GM18508 (cell line): ENCODE results near the gene MRPL28.
"Not testable (repeated sequence)": the region's sequence is repeated elsewhere in the genome, so short reads cannot be mapped to it uniquely, and the experiment has no call there.

Source experiments
- ATAC-seq: cut with Tn5 transposase; IDR thresholded peaks from one replicate; pipeline ENCODE4 v1.9.1; 2021; ENCODE audit warnings: moderate number of reproducible peaks; ENCODE audit not compliant: insufficient read depth, unreplicated experiment

Gene MRPL28

DNA sequence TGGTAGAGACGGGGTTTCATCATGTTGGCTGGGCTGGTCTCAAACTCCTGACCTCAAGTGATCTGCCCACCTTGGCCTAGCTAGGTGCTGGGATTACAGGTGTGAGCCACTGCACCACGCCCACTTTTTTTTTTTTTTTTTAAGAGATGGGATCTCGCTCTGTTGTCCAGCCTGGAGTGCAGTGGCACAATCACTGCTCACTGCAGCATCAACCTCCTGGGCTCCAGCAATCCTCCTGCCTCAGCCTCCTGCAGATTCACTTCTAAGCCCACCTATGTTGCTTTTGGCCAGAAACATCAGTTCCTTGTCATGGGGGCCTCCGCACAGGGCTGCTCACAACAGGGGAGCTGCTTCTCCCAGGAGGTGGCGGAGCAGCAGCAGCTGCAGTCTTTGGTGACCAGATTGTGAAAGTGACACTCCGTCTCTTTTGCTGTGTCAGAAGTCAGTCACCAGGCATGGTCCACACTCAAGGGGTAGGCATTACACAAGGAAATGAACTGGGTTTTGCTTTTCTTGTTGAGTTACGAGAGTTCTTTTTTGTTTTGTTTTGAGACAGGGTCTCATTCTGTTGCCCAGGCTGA, 22.2 kb upstream of the MRPL28 start:
- ATAC-seq, result no peak

DNA sequence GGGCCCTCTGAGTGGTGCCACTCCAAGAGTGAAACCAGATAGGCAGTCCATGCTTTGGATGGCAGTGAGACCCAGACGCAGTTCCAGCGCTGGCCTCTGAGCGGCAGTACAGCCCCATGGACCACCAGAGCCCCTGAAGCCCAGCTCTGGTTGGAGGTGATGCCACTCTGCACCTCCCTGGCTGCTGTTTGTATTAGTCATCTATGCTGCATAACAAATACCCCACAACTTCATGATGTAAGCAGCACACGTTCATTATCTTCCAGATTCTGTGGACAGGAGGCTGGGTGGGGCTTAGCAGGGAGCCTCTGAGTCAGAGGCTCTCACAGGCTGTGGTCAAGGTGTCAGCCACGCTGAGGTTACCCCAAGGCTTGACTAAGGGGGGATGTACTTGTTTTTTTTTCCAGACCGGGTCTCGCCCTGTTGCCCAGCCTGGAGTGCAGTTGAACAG, 21.6 kb upstream of the MRPL28 start:
- no peak for ATAC-seq

DNA sequence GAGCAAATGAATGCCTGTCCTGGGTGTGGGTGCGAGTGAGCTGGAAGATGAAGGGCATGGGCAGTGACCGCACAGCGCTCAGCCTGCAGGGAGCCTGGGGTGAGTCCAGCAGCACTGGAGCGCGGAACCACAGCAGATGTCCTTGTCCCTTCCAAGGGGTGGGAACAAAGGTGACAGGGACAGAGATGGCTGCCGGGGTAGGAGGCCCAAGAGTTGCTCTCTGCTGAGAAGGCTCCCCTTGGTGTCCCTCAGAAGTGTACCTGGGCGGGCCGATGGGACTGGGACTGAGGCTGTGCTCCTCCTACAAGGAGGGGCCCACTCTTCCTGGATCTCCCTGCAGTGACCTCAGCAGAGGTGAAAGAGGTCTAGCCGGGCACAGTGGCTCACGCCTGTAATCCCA, 19.0 kb upstream of the MRPL28 start:
- ATAC-seq, result no peak

DNA sequence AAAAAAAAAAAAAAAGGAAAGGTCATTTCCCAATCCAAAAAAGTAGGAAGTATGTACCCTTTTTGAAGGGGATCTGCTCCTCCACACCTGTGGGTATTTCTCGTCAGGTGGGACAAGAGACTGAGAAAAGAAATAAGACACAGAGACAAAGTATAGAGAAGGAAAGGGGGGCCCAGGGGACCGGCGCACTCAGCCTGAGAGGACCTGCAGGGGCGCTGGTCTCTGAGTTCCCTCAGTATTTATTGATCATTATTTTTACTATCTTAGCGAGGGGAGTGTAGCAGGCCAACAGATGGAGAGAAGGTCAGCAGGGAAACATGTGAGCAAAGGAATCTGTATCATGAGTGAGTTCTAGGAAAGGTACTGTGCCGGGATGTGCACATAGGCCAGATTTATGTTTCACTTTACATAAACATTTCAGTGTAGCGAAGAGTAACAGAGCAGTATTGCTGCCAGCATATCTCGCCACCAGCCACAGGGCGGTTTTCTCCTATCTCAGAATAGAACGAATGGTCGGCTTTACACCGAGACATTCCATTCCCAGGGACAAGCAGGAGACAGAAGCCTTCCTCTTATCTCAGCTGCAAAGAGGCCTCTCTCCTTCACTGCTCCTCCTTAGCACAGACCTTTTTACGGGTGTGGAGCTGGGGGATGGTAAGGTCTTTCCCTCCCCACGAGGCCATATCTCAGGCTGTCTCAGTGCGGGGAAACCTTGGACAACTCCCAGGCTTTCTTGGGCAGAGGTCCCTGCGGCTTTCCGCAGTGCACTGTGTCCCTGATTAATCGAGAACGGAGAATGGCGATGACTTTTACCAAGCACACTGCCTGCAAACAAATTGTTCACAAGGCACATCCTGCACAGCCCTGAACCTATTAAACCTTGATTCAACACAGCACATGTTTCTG, 17.7 kb upstream of the MRPL28 start:
- ATAC-seq, result not testable (repeated sequence)

- ATAC-seq, result no peak
Measured at GRCh38 chr16:386641-387156, 16.4 kb upstream of the MRPL28 start.

GRCh38 chr16:383326-384051, 13.2 kb upstream of the MRPL28 start:
- no peak for ATAC-seq

GRCh38 chr16:381789-382717, 11.7 kb upstream of the MRPL28 start, which contains the start of gene PGAP6:
TSS of gene PGAP6 (minus strand) at chr16:381978. CDS start at chr16:381821, 157 bp downstream.
- no peak for ATAC-seq

DNA sequence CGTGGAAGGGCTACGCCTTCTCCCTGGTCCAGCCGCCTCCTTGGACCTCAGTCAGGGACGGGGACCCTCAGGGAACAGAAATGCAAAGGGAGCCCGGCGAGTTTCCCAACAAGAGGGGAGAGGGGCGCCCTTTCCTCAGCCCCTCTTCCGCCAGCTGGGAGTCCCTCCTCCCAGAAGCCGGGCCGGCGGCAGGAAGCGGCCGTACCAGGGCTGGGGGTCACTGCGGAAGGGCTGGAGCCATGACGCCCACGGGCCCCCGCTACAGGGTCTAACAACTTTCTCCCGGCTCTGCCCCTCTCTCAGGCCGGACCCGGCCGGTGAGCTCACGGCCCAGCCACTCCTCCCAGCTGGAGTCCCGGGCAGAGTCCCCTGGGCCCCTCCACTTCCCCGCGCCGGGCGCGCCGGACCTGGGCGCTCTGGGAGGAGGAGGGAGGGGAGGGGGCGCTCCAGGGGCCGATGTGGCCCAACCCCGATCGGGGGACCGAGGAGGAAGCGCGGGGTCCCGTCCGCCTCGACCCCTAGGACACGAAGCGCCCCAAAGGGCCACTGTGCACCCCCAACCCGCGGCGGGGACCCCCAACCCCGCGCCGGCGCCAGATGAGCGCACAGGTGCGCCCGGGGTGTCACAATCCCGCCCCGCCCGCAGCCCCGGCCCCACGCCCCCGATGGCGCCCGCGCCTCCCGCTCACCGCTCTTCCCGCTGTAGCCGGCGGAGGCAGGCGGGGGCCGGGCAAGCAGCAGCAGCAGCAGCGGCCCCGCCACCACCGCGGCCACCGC, 10.9 kb upstream of the MRPL28 start:
- ATAC-seq, result no peak

DNA sequence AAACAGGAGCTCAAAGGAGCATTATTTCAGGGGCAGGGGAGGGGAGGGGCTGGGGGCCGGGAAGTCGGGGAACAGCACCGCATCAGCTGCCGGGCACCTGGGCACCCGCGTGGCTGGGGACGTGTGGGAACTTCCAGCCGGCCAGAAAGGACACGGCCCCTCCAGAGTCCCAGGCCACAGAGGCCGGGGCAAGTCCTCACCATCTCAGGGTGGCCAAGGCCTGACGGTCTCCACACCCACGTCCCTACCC, 10.3 kb upstream of the MRPL28 start:
- no peak for ATAC-seq

GRCh38 chr16:379961-380761, 9.8 kb upstream of the MRPL28 start:
- ATAC-seq, result no peak

DNA sequence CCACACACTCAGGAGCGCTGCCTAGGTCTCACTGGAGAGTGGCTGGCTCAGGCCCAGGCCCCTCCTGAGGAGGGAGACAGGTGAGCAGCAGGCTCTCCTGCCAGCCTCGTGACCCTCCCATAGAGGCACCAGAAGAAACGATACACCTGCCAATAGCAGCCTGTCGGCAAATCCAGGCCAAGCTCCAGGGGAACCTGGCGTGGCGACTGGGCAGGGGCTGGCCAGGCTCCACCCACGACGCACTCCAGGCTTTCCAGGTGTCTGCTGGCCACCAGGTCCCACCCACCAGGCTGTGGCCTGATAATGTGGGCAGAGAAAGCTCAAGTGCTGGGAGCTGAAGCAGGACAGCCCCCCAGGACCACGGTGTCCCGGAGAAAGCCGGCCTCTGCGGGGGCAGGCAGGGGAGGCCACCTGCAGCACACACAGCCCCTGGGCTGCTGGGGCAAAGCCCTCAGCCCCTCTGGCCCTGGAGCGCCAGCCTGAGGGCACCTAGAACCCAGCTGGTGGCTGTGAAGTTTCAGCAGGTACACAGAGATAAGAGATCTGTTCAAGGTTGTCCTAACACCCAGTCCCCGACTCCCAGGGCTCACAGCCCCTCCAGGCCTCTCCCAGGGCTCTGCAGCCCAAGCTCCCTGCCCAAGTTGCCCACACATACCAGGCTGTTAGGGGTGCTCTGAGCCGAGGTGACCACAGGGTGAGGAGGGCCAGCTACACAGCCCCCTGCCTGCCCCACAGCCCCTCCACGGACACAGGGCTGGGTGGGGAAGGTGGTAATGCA, 9.0 kb upstream of the MRPL28 start:
- ATAC-seq, result no peak

GRCh38 chr16:378821-379182, 8.5 kb upstream of the MRPL28 start:
- ATAC-seq, result no peak

- ATAC-seq, result not testable (repeated sequence)
Measured at GRCh38 chr16:378113-378820, 7.9 kb upstream of the MRPL28 start.

DNA sequence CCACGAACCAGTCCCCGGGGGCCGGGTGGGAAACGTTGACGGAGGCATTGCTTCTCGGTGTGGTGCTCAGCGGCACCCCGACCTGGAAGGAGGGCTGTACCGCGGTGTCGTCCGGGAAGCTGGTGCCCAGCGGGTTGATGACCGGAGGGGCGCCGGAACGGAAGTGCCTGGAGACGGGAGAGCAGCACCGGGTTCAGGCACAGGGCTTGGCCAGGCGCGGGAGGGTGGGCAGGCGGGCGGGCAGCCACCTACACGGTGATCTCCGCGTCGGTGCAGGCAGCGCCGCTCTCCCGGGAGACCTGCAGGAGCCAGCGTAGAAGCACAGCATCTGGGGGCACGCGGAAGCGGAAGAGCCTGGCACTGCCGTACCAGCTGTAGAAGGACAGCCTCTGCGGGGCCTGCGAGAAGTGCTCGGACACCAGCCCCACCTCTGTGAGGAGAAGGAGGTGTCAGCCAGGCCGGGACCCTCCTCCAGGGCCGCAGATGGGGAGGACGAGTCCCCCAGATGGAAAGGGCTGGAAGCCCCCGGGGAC, 7.1 kb upstream of the MRPL28 start:
- ATAC-seq, result no peak

- ATAC-seq, result no peak
Measured at GRCh38 chr16:376817-377418, 6.6 kb upstream of the MRPL28 start.

DNA sequence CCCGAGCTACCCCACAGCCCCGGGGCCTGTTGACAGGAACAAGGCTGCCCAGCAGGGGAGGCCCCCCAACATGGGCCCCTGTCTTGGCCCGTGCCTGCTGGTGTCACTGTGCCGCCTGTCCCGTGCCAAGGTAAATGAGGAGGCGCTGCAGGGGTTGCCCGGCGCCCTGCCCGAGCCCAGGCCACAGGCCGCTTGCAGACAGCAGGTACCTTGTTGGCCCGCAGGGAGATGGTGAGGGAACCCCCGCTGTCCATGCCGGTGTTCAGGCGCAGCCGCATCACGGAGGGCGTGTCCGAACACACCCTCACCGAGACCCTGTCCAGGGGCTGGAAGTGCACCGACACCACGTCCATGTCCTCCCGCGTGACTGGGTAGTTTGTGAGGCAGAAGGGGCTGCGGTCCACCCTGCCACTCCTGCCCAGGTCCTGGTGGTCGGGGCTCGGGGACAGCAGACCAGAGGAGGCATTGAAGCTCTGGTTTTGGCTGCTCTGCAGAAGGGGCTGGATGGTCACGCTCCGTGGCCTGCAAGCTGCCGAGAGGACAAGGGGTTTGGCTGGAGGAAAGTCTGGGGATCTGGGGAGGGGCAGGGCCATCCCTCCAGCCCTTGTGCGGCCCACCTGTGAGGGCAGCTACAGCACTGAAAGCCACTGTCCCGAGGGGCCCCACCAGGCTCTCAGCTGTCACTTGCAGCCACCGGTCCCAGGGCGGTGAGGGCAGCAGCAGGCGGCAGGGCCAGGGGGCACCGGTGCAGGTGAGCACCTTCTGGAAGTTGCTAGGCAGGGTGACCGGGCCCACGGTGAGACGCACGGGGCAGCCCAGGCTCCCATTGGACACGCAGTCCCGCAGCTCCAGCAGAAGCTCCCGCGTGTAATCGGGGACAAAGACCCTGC, 5.8 kb upstream of the MRPL28 start:
- no peak for ATAC-seq
